ENCODE results near the gene ASCC3. TPM values are rescaled to one million over a fixed set of nuclear protein-coding genes. Genes with fewer than 3 reads are reported as not detected.
"Not testable (repeated sequence)": the region's sequence is repeated elsewhere in the genome, so short reads cannot be mapped to it uniquely, and the experiment has no call there.

The ASCC3 gene
- total RNA-seq, 2 donors from 2014 or later: 43.7 to 46.4 TPM

- Mint-ChIP-seq H3K36me3 (ENCODE audit: low read depth) (peaks cover 6% of the 10 kb centered on the region), H3K27ac (peak overlapping the region; percentile 98), H3K4me3 (no peak overlapping the region), H3K27me3 (no peaks in the 10 kb centered on the region), H3K4me1 (peaks cover 56% of the 10 kb centered on the region)
- no peak for ATAC-seq
- no peaks in the 10 kb centered on the region for H3K9me3 ChIP-seq (ENCODE audit: control insufficient read depth, low read length, poor library complexity, severe bottlenecking)
- no peak for DNase-seq
Measured at GRCh38 chr6:100879317-100879716, 1.8 kb downstream of the ASCC3 start.

- Mint-ChIP-seq H3K27ac (peak overlapping the region; percentile 11), H3K27me3 (no peaks in the 10 kb centered on the region), H3K36me3 (ENCODE audit: low read depth) (peaks cover 7% of the 10 kb centered on the region), H3K4me1 (peaks cover 68% of the 10 kb centered on the region), H3K4me3 (no peak overlapping the region)
- DNase-seq: no peak
- no peak for ATAC-seq
- no peaks in the 10 kb centered on the region for H3K9me3 ChIP-seq (ENCODE audit: control insufficient read depth, low read length, poor library complexity, severe bottlenecking)
Measured at GRCh38 chr6:100877851-100878250, 3.3 kb downstream of the ASCC3 start.

GRCh38 chr6:100876251-100876650 lies 4.9 kb downstream of the ASCC3 start:
- peaks cover 61% of the 10 kb centered on the region for H3K4me1 Mint-ChIP-seq
- DNase-seq: no peak
- H3K27me3 Mint-ChIP-seq: no peaks in the 10 kb centered on the region
- H3K27ac Mint-ChIP-seq: peak overlapping the region; percentile 78
- ATAC-seq: no peak
- no peaks in the 10 kb centered on the region for H3K9me3 ChIP-seq (ENCODE audit: control insufficient read depth, low read length, poor library complexity, severe bottlenecking)
- peaks cover 9% of the 10 kb centered on the region for H3K36me3 Mint-ChIP-seq (ENCODE audit: low read depth)
- no peak overlapping the region for H3K4me3 Mint-ChIP-seq

GRCh38 chr6:100865525-100865924 lies 15.6 kb downstream of the ASCC3 start:
- no peaks in the 10 kb centered on the region for H3K9me3 ChIP-seq (ENCODE audit: control insufficient read depth, low read length, poor library complexity, severe bottlenecking)
- ATAC-seq (no peak), DNase-seq (no peak)
- H3K4me3 Mint-ChIP-seq: no peak overlapping the region
- peaks cover 9% of the 10 kb centered on the region for H3K36me3 Mint-ChIP-seq (ENCODE audit: low read depth)
- H3K27ac Mint-ChIP-seq: no peak overlapping the region
- peaks cover 6% of the 10 kb centered on the region for H3K4me1 Mint-ChIP-seq
- H3K27me3 Mint-ChIP-seq: no peaks in the 10 kb centered on the region

- no peaks in the 10 kb centered on the region for H3K27me3 Mint-ChIP-seq
- DNase-seq (no peak), ATAC-seq (no peak)
- no peak overlapping the region for H3K4me3 Mint-ChIP-seq
- peaks cover 19% of the 10 kb centered on the region for H3K36me3 Mint-ChIP-seq (ENCODE audit: low read depth)
- H3K27ac Mint-ChIP-seq: no peak overlapping the region
- H3K4me1 Mint-ChIP-seq: peaks cover 2% of the 10 kb centered on the region
- no peaks in the 10 kb centered on the region for H3K9me3 ChIP-seq (ENCODE audit: control insufficient read depth, low read length, poor library complexity, severe bottlenecking)
Measured at GRCh38 chr6:100862063-100862462, 19.1 kb downstream of the ASCC3 start.

- no peaks in the 10 kb centered on the region for H3K27me3 Mint-ChIP-seq
- H3K9me3 ChIP-seq (ENCODE audit: control insufficient read depth, low read length, poor library complexity, severe bottlenecking): peaks cover 3% of the 10 kb centered on the region
- H3K36me3 Mint-ChIP-seq (ENCODE audit: low read depth): peaks cover 13% of the 10 kb centered on the region
- peaks cover 4% of the 10 kb centered on the region for H3K4me1 Mint-ChIP-seq
- no peak for ATAC-seq
- no peak for DNase-seq
- H3K4me3 Mint-ChIP-seq: no peak overlapping the region
- no peak overlapping the region for H3K27ac Mint-ChIP-seq
Measured at GRCh38 chr6:100856146-100856545, 25.0 kb downstream of the ASCC3 start.

- no peaks in the 10 kb centered on the region for H3K36me3 Mint-ChIP-seq (ENCODE audit: low read depth)
- ATAC-seq (no peak), DNase-seq (no peak)
- H3K4me3 Mint-ChIP-seq: no peak overlapping the region
- H3K27me3 Mint-ChIP-seq: no peaks in the 10 kb centered on the region
- H3K27ac Mint-ChIP-seq: no peak overlapping the region
- peaks cover 3% of the 10 kb centered on the region for H3K9me3 ChIP-seq (ENCODE audit: control insufficient read depth, low read length, poor library complexity, severe bottlenecking)
- H3K4me1 Mint-ChIP-seq: peaks cover 10% of the 10 kb centered on the region
Measured at GRCh38 chr6:100851819-100852218, 29.3 kb downstream of the ASCC3 start.

- ATAC-seq: no peak
- H3K27ac Mint-ChIP-seq: no peak overlapping the region
- no peak for DNase-seq
- H3K9me3 ChIP-seq (ENCODE audit: control insufficient read depth, low read length, poor library complexity, severe bottlenecking): no peaks in the 10 kb centered on the region
- H3K27me3 Mint-ChIP-seq: no peaks in the 10 kb centered on the region
- no peaks in the 10 kb centered on the region for H3K36me3 Mint-ChIP-seq (ENCODE audit: low read depth)
- H3K4me3 Mint-ChIP-seq: no peak overlapping the region
- H3K4me1 Mint-ChIP-seq: peaks cover 16% of the 10 kb centered on the region
Measured at GRCh38 chr6:100850174-100850573, 31.0 kb downstream of the ASCC3 start.

- ATAC-seq: no peak
- Mint-ChIP-seq H3K36me3 (ENCODE audit: low read depth) (no peaks in the 10 kb centered on the region), H3K27me3 (no peaks in the 10 kb centered on the region), H3K4me3 (no peak overlapping the region), H3K27ac (no peak overlapping the region), H3K4me1 (peaks cover 22% of the 10 kb centered on the region)
- DNase-seq: no peak
- H3K9me3 ChIP-seq (ENCODE audit: control insufficient read depth, low read length, poor library complexity, severe bottlenecking): no peaks in the 10 kb centered on the region
Measured at GRCh38 chr6:100846276-100846675, 34.9 kb downstream of the ASCC3 start.

- DNase-seq: no peak
- H3K36me3 Mint-ChIP-seq (ENCODE audit: low read depth): no peaks in the 10 kb centered on the region
- H3K4me1 Mint-ChIP-seq: peaks cover 22% of the 10 kb centered on the region
- no peak for ATAC-seq
- H3K27me3 Mint-ChIP-seq: no peaks in the 10 kb centered on the region
- no peak overlapping the region for H3K4me3 Mint-ChIP-seq
- no peak overlapping the region for H3K27ac Mint-ChIP-seq
- no peaks in the 10 kb centered on the region for H3K9me3 ChIP-seq (ENCODE audit: control insufficient read depth, low read length, poor library complexity, severe bottlenecking)
Measured at GRCh38 chr6:100845676-100846075, 35.5 kb downstream of the ASCC3 start.

GRCh38 chr6:100839419-100839818 lies 41.7 kb downstream of the ASCC3 start:
- Mint-ChIP-seq H3K27me3 (no peaks in the 10 kb centered on the region), H3K4me1 (peaks cover 10% of the 10 kb centered on the region), H3K4me3 (no peak overlapping the region), H3K27ac (no peak overlapping the region), H3K36me3 (ENCODE audit: low read depth) (peaks cover 3% of the 10 kb centered on the region)
- H3K9me3 ChIP-seq (ENCODE audit: control insufficient read depth, low read length, poor library complexity, severe bottlenecking): no peaks in the 10 kb centered on the region
- no peak for ATAC-seq
- DNase-seq: no peak

- H3K9me3 ChIP-seq (ENCODE audit: control insufficient read depth, low read length, poor library complexity, severe bottlenecking): no peaks in the 10 kb centered on the region
- Mint-ChIP-seq H3K36me3 (ENCODE audit: low read depth) (peaks cover 3% of the 10 kb centered on the region), H3K4me1 (peaks cover 14% of the 10 kb centered on the region), H3K4me3 (no peak overlapping the region), H3K27me3 (no peaks in the 10 kb centered on the region), H3K27ac (no peak overlapping the region)
- ATAC-seq: no peak
- no peak for DNase-seq
Measured at GRCh38 chr6:100838011-100838410, 43.1 kb downstream of the ASCC3 start.

GRCh38 chr6:100833972-100834574 lies 47.1 kb downstream of the ASCC3 start:
- no peak for DNase-seq
- peaks cover 3% of the 10 kb centered on the region for H3K36me3 Mint-ChIP-seq (ENCODE audit: low read depth)

GRCh38 chr6:100829077-100829595 lies 52.0 kb downstream of the ASCC3 start:
- not testable (repeated sequence) for H3K4me1 Mint-ChIP-seq; H3K27ac Mint-ChIP-seq; H3K27me3 Mint-ChIP-seq; H3K9me3 ChIP-seq (ENCODE audit: control insufficient read depth, low read length, poor library complexity, severe bottlenecking); DNase-seq; ATAC-seq; H3K4me3 Mint-ChIP-seq; H3K36me3 Mint-ChIP-seq (ENCODE audit: low read depth)

More at GRCh38 chr6:100833972-100834574, 47.1 kb downstream of the ASCC3 start:
- ATAC-seq: no peak
- no peaks in the 10 kb centered on the region for H3K9me3 ChIP-seq (ENCODE audit: control insufficient read depth, low read length, poor library complexity, severe bottlenecking)
- peaks cover 12% of the 10 kb centered on the region for H3K4me1 Mint-ChIP-seq
- H3K27me3 Mint-ChIP-seq: no peaks in the 10 kb centered on the region
- H3K27ac Mint-ChIP-seq: no peak overlapping the region
- no peak overlapping the region for H3K4me3 Mint-ChIP-seq

Measured in T-helper 17 cell (primary cell).